HG03469 (cell line): ENCODE data around the gene TLE5.
"Not testable (repeated sequence)": the region's sequence is repeated elsewhere in the genome, so short reads cannot be mapped to it uniquely, and the experiment has no call there.

ENCODE experiments used
- ATAC-seq: cut with Tn5 transposase; IDR thresholded peaks from one replicate; pipeline ENCODE4 v1.9.1; 2021; ENCODE audit warnings: mild to moderate bottlenecking, moderate library complexity, moderate number of reproducible peaks; ENCODE audit not compliant: unreplicated experiment

The TLE5 gene

GRCh38 chr19:3027981-3028304, 34.4 kb downstream of the TLE5 start:
- no peak for ATAC-seq

DNA sequence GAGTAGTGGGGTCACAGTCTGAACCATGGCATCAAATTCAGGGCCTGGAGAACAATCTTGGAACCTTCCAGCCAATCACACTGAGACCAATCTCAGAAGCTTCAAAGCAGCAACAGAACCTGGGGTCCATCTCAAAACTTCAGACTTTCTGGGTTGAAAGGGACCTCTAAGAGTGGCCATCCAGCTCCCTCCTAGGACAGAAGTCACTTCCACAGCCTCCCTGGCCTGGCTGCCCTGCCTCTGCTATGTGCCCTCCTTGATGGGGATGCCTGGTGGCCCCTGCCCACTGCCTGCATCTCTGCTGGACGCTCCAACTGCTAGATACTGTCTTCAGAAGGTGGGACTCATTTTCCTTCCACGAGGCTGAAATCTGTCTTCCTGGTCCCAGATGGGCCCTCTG, 35.0 kb downstream of the TLE5 start:
- no peak for ATAC-seq

DNA sequence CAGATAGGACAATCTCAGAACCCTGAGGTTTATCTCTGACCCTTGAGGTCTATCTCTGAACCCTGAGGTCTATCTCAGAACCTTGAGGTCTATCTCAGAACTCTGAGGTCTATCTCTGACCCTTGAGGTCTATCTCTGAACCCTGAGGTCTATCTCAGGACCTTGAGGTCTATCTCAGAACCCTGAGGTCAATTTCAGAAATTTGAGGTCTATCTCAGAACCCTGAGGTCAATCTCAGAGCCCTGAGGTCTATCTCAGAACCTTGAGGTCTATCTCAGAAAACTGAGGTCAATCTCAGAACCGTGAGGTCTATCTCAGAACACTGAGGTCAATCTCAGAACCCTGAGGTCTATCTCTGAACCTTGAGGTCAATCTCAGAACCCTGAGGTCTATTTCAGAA, 35.5 kb downstream of the TLE5 start:
- no peak for ATAC-seq

GRCh38 chr19:3025549-3025886, 36.8 kb downstream of the TLE5 start:
- no peak for ATAC-seq

- ATAC-seq: no peak
Measured at GRCh38 chr19:3024870-3025548, 37.3 kb downstream of the TLE5 start.

DNA sequence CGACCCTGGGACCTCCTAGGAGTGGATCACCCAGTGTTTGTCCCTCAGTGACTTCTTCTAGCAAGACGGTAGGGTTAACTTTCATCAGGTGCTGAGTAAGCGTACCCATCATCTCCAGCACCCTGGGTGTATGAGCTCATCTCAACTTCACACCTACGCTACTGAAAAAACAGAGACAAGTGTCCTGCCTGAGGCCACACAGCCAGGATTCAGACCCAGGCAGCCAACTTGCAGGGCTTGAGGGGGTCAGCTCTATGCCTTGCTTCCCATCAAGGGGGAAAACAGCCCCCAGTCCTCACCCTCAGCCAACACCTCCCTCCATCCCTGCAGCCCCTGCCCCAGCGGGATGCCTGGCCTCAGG, 37.8 kb downstream of the TLE5 start:
- no peak for ATAC-seq

DNA sequence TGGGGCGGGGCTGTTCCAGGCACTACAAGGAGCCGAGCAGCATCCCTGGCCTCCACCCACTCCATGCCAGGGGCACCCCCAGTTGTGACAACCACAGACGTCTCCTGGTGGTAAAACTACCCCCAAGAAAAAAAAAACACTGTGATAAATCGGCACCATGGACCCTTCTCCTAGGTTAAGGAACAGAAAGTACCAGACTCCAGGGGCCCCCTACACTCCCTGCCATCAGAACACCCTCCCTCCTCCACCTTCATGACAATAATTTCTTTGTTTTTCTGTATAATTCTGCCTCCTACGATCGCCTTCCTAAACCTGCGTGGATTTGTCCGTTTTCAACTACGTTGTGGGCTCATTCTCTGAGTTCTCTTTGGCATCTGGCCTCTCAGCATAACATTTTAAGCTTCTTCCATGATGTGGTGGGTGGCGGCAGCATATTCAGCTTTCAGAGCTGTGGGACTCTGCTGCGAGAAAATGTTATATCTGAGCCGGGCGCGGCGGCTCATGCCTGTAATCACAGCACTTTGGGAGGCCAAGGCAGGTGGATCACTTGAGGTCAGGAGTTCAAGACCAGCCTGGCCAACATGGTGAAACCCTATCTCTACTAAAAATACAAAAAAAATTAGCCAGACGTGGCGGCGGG, 41.9 kb downstream of the TLE5 start:
- ATAC-seq: no peak

DNA sequence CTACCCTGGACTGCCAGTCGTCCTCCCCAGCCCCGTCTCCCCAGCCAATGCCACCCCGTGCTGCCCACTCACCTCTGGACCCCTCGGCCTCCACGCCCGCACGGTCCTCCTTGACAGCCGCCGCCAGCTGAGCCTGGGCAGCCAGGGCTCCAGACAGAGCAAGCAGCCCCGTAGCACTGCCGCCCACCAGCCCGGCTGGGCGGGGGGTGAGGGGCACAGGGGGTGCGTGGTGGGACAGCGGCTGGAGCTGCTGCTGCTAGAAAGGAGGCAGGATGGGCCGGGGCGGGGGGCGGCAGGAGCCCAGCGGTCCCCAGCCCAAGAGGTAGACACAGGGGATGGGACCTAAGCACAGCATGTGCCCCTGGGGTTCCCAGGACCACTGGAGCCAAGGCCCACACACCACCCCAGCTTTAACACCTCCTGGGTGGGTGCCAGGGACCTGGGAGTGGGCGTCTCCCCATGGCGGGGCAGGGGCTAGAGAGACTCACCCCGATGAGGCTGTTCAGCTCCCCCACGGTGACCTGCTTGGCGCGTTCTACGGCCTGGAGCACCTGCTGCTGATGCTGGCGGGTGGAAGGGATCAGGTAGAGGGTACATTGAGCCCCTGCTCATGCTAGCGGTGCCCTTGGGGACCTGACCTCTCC, 43.0 kb downstream of the TLE5 start:
- ATAC-seq: no peak

DNA sequence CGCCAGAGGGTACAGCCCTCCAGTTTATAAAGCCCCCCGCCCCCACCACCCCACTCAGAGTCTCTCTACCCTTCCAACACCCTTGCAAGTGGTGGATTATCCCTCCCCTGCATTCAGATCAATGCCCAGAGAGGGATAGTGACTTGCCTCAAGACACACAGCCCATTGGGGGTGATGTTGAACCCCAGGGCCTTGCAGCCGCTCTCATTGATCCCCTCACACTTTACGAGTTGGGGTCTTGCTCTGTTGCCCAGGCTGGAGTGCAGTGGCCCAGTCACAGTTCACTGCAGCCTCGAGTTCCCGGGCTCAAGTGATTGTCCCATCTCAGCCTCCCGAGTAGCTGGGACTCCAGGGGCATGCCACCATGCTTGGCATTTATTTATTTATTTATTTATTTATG, 44.4 kb downstream of the TLE5 start:
- no peak for ATAC-seq

DNA sequence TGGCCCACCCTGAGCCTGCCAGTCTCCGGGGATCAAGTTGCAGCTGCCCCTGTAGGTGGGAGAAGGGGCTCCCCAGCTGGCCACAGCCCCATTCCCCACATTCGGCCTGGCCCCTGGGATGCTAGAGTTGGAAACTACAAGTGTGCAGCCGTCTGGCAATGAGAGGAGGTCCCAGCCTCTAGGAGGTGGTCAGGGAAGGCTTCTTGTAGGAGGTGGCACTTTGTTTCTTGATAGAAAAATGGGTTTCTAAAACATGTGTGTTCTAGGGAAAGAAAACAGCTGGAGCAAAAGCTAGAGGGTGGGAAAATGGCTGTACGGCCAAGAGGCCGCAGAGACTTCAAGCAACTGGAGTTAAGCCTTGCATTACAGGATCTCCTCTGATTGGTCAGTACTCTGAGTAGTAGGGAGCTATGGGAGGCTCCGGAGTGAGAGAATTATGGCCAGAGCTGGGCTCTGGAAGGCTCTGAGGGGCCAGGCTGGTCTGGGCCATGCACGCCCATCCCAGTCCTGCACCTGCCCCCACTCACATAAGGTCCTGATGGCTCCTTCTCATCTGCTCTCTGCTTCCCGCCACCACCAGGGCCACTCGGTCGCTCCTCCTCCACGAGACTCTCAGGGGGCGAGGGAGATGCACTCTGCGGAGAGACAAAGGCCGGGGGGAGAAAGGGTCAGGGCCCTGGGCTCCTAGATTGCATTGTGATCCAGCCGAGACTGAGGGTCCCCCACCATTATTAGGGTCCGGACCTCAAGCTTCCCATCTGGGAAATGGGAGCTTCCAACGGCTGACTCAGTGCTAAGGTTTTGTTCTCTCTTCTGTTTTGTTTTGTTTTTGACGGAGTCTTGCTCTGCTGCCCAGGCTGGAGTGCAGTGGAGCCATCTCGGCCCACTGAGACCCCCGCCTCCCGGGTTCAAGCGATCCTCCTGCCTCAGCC, 46.9 kb downstream of the TLE5 start:
- ATAC-seq: no peak

- ATAC-seq: no peak
Measured at GRCh38 chr19:3014135-3014534, 48.2 kb downstream of the TLE5 start.

DNA sequence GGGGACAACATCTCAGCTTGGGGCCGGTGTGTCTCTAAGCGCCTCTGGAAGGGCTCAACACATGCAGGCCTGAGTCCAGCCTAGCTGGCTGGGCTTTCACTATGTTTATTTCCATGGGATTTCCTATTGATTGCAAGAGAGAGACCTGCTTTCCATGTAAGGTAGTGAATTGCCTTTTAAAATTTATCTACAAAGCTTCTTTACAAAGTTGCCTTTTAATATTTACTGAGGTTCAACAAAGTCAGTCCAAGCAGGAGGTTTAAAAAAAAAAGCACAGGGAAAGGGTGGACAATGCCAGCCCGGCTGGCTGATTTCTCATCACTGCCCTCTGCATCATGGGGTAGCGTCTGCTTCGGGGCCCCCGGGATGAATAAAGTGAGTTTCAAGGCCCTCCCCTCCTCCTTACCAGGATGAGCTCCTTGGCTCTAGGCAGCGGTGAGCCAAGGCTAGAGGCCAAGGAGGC, 49.0 kb downstream of the TLE5 start:
- ATAC-seq: no peak

DNA sequence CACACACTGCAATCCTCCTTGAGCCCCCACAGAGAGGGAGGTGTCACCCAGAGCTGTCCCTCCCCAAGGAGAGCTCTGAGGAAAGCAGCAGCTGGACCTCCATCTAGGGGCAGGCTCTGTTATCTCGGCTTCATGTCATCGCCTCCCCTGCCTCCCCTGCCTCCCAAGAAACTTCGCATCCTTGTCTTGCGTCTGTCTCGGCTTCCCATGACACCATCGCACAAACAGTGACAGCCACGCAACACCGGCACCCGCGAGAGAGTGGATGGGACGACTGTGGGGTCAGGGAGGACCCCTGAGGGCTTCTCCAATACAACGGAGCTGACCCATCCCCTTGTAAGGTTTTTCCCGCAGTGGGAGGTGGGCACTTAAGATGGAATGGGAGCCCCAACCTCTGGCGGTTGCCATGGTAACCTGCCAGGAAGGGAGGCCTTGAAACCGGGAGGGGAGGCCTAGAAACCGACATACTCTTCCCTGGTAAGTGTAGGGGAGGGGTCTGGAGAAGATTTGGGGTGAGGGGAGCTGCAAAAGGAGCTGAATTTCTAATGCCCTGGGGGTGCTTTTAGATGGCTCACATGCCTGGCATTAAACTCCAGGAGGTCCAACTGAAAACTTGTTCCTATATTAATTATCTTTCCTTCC, 49.6 kb downstream of the TLE5 start:
- no peak for ATAC-seq

- not testable (repeated sequence) for ATAC-seq
Measured at GRCh38 chr19:3012059-3012458, 50.2 kb downstream of the TLE5 start.

DNA sequence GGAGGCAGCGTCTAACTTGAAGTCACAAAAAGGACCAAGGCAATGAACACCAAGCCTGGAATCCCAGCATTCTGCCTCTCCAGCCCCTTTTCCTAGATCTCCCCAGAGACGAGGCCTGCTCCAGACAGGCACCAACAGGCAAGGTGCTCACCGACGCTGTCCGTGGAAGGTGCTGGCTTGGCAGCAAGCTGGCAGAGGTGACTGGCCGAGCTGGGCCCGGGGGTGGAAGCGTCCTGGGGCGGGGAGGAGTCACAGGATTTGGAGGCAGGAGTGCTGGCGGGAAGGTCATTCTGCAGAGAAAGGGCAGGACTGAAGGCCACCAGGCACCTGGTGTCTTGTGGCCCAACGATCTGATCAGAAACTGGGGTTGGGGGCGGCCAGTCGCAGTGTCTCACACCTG, 51.4 kb downstream of the TLE5 start:
- no peak for ATAC-seq

DNA sequence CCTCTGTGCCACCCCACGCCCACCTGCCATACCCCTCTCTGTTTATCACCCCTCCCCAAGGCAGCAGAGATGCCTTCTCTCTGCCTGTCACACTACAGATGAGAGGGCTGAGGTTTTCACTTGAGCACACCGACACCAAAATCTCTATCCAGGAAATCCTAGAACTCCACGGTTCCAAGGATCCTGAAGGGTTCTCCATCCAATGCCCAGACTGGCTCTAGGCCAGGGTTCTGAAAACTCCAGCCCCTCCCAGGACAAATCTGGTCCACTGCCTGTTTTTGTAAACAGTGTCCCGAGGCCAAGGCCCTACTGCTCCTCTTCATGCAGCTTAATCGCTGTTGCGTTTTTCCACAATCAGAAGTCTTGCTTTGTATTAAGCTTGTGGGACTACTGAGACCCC, 53.3 kb downstream of the TLE5 start:
- ATAC-seq: no peak

- no peak for ATAC-seq
Measured at GRCh38 chr19:3007975-3008374, 54.3 kb downstream of the TLE5 start.

GRCh38 chr19:3006075-3006767, 56.1 kb downstream of the TLE5 start:
- no peak for ATAC-seq

GRCh38 chr19:3005345-3005744, 57.0 kb downstream of the TLE5 start:
- no peak for ATAC-seq

DNA sequence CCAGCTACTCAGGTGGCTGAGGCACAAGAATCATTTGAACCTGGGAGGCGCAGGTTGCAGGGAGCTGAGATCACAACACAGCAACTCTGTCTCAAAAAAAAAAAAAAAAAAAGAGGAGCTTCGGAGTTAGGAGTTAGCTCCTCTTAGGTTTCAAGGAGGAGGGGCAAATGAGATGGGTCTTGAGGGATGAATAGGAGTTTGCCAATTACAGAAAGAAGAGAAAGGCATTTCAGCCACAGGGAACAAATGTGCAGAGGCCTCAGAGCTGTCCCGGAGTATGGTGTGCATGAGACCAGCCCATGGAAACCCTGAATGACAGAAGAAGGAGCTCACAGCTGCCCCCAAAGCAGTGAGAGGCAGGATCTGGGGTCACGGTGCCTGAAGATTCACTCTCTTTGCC, 57.8 kb downstream of the TLE5 start:
- ATAC-seq: no peak
